DOHH2 (cell line): ENCODE data around the gene MYOF.

Source experiments
- CTCF ChIP-seq: fragments of 200-600 bp; sonication (generic); IDR thresholded peaks from one replicate; pipeline ENCODE4 v1.5.1; 2014; ENCODE audit warnings: antibody characterized with exemption, mild to moderate bottlenecking, low read depth, low read length; ENCODE audit not compliant: poor library complexity, severe bottlenecking
- EZH2phosphoT487 ChIP-seq: fragments of 200-600 bp; sonication (generic); IDR thresholded peaks from 2 replicates; pipeline ENCODE4 v1.6.1; 2017; ENCODE audit warnings: borderline replicate concordance, mild to moderate bottlenecking, antibody characterized with exemption, low read length, moderate library complexity, mixed read lengths

- TF ChIP-seq CTCF = no peak
- TF ChIP-seq EZH2phosphoT487 = no peak
Observed at GRCh38 chr10:93300981-93301380, 181.2 kb downstream of the MYOF start.
